Spleen (tissue), 7 donors: Measurements from ENCODE around the gene PPP1R15B.

Experiments used
- CTCF ChIP-seq, 11 experiments: fragments of 200-600 bp in 7 of 11; fragments of 450-650 bp in 4 of 11; sonication (generic) in 4 of 11; IDR thresholded peaks in 8 of 11; conservative IDR thresholded peaks in 3 of 11; 1 replicate in 7 of 11; 2 replicates in 4 of 11; pipeline versions ENCODE4 v1.4.0 to v1.8.0; 2016 to 2021; ENCODE audit warnings: antibody characterized with exemption in 11 of 11, inconsistent platforms in 4 of 11, mild to moderate bottlenecking in 1 of 11
- POLR2A ChIP-seq, 3 donors: fragments of 450-650 bp; IDR thresholded peaks; one replicate each; pipeline ENCODE4 v1.5.1; 2017; ENCODE audit warnings: antibody characterized with exemption in 3 of 3, mild to moderate bottlenecking in 1 of 3
- donor health status: DM: no; HTN: no; CAD: no; lungs with moderate emphysema.
- donor health status: DM: no; HTN: no; CAD: no.
- donor health status: DM: no; HTN: no; CAD: no.

- no peak for TF ChIP-seq CTCF (IDR thresholded peaks at IDR 0.05 in 8 of 11, conservative IDR thresholded peaks at IDR 0.05 in 3 of 11)
- no peak for TF ChIP-seq POLR2A (IDR thresholded peaks at IDR 0.05)
Observed at GRCh38 chr1:204367193-204367858, 44.3 kb downstream of the PPP1R15B start.
